Gastroesophageal sphincter (tissue), 3 donors: ENCODE data around the gene SLC25A47.
"Not testable (repeated sequence)": the region's sequence is repeated elsewhere in the genome, so short reads cannot be mapped to it uniquely, and the experiment has no call there.

Experiments used
- CTCF ChIP-seq, 4 experiments: fragments of 200-600 bp in 2 of 4; fragments of 450-650 bp in 2 of 4; sonication (generic) in 1 of 4; IDR thresholded peaks; one replicate each; pipeline ENCODE4 v1.5.1; 2017 to 2019; ENCODE audit warnings: antibody characterized with exemption in 4 of 4, mild to moderate bottlenecking in 2 of 4, moderate library complexity in 2 of 4
- POLR2A ChIP-seq, 2 donors: fragments of 450-650 bp; IDR thresholded peaks; one replicate each; pipeline ENCODE4 v1.6.1; 2017; ENCODE audit warnings: antibody characterized with exemption in 2 of 2, mild to moderate bottlenecking in 2 of 2, moderate library complexity in 1 of 2
- POLR2AphosphoS5 ChIP-seq: sonication (generic); formaldehyde crosslinking; IDR thresholded peaks from one replicate; pipeline ENCODE4 v1.6.1; 2017; ENCODE audit warnings: antibody characterized with exemption

DNA sequence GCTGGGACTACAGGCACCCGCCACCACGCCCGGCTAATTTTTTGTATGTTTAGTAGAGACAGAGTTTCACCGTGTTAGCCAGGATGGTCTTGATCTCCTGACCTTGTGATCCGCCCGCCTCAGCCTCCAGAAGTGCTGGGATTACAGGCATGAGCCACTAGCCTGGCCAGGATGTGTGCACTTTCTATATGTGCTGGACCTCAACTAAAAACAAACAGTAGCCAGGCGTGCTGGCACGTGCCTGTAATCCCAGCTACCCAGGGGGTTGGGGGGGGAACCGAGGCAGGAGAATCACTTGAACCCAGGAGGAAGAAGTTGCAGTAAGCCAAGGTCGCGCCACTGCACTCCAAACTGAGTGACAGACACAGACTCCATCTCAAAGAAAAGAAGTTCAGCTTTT is 26.4 kb upstream of the SLC25A47 start:
- not testable (repeated sequence) for TF ChIP-seq POLR2AphosphoS5; POLR2A (IDR thresholded peaks at IDR 0.05); CTCF (IDR thresholded peaks at IDR 0.05)
